HG03342 (cell line): ENCODE data around the gene ZNF280D.
A peak's percentile ranks its signal among the peaks of the same experiment; 100 is the strongest.

Experiments
- ATAC-seq: cut with Tn5 transposase; IDR thresholded peaks from one replicate; pipeline ENCODE4 v1.9.1; 2021; ENCODE audit warnings: mild to moderate bottlenecking, moderate library complexity; ENCODE audit not compliant: unreplicated experiment

ZNF280D gene

DNA sequence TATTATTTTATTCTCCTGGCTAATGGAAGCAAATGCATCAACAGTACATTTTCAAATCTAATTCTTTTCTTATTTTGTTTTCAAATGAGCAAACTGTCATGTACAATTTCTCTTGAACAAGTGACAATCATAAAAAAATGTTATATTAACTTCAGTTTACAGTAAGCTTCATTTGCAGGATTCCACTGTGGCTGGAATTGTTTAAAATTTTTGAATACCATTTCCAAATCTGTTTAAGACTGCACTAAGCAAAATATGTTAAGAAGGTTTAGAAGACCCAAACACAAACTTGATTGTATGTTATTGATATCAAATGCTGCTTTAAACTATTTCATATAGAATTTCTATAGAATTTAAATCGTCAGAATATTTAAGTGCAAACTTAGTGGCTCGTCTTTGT lies 92.8 kb downstream of the ZNF280D start:
- no peak for ATAC-seq

DNA sequence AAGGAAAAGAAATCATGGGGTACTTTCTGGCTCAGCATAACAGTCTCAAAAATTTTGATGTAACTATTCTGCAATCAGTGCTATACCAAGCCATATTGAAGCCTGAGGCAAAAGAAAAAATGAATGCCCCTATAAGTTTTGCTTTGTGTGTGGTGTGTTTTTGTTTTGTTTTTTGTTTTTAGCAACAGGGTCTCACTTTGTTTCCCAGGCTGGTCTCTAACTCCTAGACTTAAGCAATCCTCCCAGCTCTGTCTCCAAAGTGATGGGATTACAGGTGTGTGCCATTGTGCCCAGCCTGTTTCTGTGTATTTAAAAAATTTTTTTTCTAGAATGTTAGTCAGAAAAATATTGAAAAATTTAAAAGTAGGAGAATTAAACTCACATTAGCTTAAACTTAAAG lies 93.2 kb downstream of the ZNF280D start:
- ATAC-seq = no peak

DNA sequence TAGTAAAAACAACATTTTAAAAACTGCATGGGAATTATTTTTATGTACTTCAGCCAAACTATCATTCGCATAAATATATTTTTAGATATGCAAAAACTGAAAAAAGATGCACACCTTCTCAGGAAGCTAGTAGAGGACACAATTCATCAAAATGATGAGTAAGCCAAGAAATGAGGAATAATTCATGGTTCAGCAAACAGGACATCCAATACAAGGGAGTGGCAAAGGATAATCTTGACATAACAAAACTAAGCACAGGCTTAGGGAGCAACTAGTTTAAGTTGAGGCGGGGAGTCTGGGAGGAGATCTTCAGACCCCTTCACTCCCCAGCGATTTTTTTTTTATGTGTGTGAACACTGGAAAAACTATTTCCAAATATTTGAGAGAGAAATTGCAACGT lies 93.7 kb downstream of the ZNF280D start:
- ATAC-seq = no peak

- ATAC-seq = no peak
Observed at GRCh38 chr15:56631765-56632164, 101.5 kb downstream of the ZNF280D start.

DNA sequence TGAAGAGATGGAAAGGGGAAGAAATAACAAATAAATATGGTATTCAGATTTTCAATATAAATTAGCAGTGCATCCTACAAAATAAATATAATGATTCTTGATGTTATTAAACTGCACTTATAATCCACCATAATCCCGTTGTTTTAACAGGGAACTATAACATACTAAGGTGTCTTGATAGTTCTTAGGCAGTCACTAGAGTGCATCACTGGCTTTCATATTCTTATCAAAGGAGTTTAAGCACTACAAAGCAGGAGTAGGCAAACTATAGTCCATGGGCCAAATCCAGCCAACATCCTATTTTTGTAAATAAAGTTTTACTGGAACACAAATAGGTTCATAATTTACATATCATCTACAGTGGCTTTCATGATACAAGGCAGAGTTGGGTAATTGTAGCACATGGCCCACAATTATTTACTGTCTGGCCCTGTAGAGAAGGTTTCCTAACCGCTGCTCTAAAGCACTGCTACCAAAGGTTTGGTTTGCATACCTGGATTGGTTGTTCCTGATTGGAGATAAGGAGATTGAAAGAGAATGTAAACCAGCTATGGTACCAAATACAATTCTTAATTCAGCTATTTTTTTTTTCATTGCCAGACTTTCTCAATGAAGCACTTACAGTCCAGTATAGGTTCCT lies 104.3 kb downstream of the ZNF280D start:
- no peak for ATAC-seq

GRCh38 chr15:56619887-56620286 lies 113.4 kb downstream of the ZNF280D start:
- ATAC-seq = no peak

GRCh38 chr15:56617628-56618027 lies 115.7 kb downstream of the ZNF280D start:
- no peak for ATAC-seq

- no peak for ATAC-seq
Observed at GRCh38 chr15:56616551-56616950, 116.8 kb downstream of the ZNF280D start.

GRCh38 chr15:56613811-56614210 lies 119.5 kb downstream of the ZNF280D start:
- no peak for ATAC-seq

DNA sequence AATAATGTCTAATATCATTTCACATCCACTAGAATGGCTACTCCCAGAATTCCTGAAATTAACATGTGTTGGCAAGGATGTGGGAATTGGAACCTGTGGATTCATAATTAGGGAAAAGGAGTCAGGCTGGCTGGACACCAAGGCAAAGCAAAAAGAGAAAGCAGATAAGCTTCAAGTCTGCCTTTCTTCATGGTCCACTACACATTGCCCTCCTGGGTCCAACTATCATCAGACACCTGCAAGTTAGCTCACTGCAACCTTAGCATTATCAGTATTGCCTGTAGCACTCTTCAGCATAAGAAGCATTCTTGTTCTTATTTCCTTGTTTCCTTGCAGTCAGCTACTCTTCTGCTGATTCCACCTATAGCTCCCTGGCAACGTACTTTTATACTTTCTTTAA lies 124.3 kb downstream of the ZNF280D start:
- peak; percentile 41 for ATAC-seq

GRCh38 chr15:56608140-56608778 lies 125.0 kb downstream of the ZNF280D start:
- peak; percentile 96 for ATAC-seq

DNA sequence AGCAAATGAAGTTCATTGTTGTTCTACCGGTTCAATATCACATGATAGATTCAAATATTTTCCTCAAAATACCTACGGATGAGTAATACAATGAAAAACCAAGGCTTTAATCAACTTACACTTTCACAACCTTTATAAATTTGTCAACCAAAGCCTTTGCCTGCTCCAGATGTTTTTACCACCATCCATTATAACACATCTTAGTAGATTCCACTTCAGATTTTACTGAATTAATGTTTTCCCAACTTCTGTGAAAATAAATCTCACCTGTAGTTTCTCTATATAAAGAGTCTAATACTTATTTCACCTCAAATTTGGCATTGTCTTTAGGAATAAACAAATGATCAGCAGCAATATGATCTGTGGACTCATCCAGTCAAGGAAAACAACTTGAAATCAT lies 131.1 kb downstream of the ZNF280D start:
- ATAC-seq = no peak

- no peak for ATAC-seq
Observed at GRCh38 chr15:56600380-56600779, 132.9 kb downstream of the ZNF280D start.

DNA sequence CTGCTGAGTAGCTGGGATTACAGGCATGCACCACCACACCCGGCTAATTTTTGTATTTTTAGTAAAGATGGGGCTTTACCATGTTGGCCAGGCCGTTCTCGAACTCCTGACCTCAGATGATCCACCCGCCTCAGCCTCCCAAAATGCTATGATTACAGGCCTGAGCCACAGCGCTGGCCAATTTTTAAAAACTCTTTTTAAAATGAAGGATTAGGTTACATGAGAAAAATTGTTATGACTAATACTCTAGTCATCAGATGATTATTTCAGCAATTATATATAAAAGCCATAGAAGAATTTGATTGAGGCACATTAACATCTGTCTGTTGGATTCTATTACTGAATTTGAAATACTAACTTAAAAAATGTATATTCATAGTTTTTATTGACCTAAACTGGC lies 134.3 kb downstream of the ZNF280D start:
- ATAC-seq = no peak

- no peak for ATAC-seq
Observed at GRCh38 chr15:56587686-56588085, 145.6 kb downstream of the ZNF280D start.

DNA sequence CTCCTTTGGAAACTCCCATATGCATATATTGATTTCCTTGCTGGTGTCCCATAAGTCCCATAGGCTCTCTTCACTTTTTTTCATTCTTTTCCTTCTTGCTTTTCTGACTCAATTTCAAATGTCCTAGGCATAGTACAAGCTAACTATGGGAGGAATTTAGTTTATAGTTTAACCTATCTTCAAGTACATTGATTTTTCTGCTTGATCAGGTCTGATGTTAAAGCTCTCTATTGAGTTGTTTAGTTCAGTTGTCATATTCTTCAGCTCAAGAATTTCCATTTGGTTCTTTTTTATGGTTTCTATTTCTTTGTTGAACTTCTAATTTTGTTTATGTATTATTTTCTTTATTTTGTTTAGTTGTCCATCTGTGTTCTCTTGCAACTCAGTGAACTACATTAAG lies 147.1 kb downstream of the ZNF280D start:
- no peak for ATAC-seq

- ATAC-seq = no peak
Observed at GRCh38 chr15:56582785-56583184, 150.5 kb downstream of the ZNF280D start.
